ENCODE results near the gene PDP2. TPM values are rescaled to one million over a fixed set of nuclear protein-coding genes. Genes with fewer than 3 reads are reported as not detected.

The PDP2 gene
- total and polyA plus RNA-seq, 9 of the 15 experiments (the other 6 are each of a cell fraction or from before 2014, with no cell fraction given): 2.5 to 24.3 (median 7.2) TPM

GRCh38 chr16:66880288-66881013 is at the start of gene PDP2 (continued):
- peak; percentile 73 for TF ChIP-seq MGA (IDR thresholded peaks at IDR 0.05)
- TF ChIP-seq ATF4 (CRISPR knock-in tag; IDR thresholded peaks at IDR 0.05): no peak
- TF ChIP-seq ZNF512 (tag; IDR thresholded peaks at IDR 0.05): no peak
- no peak for TF ChIP-seq ZBTB1 (CRISPR knock-in tag; IDR thresholded peaks at IDR 0.05; ENCODE audit: borderline replicate concordance, low read depth)
- TF ChIP-seq IRF9 (tag; IDR thresholded peaks at IDR 0.05): no peak
- peak; percentile 59 for TF ChIP-seq USF1 (CRISPR knock-in tag; IDR thresholded peaks at IDR 0.05)
- TF ChIP-seq MTA3 (IDR thresholded peaks at IDR 0.05; ENCODE audit: borderline replicate concordance): peak; percentile 92; the same call in 1 of the 2 replicates
- 0 out of 2 replicates have a peak, but pooled peaks have one; percentile 21 for TF ChIP-seq ZBTB9 (CRISPR knock-in tag; IDR thresholded peaks at IDR 0.05)

Data from K562 (cell line).